Adrenal gland (tissue), 5 donors: ENCODE results near the gene NLK.

Experiments used
- POLR2A ChIP-seq, 2 donors: fragments of 450-650 bp; IDR thresholded peaks; one replicate each; pipeline ENCODE4 v1.6.1; 2017; ENCODE audit warnings: antibody characterized with exemption in 2 of 2, mild to moderate bottlenecking in 2 of 2, moderate library complexity in 1 of 2
- TF ChIP-seq, protein P1 (sequence below), 6 experiments: fragments of 450-650 bp in 4 of 6; fragments of 200-600 bp in 2 of 6; sonication (generic) in 1 of 6; IDR thresholded peaks; 1 replicate in 5 of 6; 2 replicates in 1 of 6; pipeline versions ENCODE4 v1.5.1 to v1.8.0; 2016 to 2021; ENCODE audit warnings: antibody characterized with exemption in 6 of 6, mild to moderate bottlenecking in 2 of 6, moderate library complexity in 1 of 6
- donor health status: DM: no; HTN: no; CAD: no.

DNA sequence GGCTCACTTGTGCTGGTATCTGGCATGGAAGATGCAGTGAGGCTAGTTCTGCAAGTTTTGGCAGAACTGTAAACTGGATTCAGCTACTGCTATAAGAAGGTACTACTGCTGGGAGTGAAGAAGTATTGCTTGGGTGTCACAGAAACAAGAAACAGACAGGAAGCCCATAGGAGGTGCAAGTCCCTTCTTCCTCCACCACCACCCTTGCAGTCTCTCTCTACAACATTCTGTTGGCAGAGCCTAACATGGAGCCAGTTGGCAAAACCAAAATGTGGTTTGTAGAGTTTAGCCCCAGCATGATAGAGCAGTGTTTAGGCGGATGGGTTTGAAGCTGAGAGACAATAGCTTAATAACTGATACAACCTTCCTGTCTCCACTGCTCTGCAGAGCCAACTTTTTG is 72.6 kb downstream of the NLK start:
- TF ChIP-seq, protein P1, sequence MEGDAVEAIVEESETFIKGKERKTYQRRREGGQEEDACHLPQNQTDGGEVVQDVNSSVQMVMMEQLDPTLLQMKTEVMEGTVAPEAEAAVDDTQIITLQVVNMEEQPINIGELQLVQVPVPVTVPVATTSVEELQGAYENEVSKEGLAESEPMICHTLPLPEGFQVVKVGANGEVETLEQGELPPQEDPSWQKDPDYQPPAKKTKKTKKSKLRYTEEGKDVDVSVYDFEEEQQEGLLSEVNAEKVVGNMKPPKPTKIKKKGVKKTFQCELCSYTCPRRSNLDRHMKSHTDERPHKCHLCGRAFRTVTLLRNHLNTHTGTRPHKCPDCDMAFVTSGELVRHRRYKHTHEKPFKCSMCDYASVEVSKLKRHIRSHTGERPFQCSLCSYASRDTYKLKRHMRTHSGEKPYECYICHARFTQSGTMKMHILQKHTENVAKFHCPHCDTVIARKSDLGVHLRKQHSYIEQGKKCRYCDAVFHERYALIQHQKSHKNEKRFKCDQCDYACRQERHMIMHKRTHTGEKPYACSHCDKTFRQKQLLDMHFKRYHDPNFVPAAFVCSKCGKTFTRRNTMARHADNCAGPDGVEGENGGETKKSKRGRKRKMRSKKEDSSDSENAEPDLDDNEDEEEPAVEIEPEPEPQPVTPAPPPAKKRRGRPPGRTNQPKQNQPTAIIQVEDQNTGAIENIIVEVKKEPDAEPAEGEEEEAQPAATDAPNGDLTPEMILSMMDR (IDR thresholded peaks at IDR 0.05): no peak
- no peak for TF ChIP-seq POLR2A (IDR thresholded peaks at IDR 0.05)
